Motor neuron (in vitro differentiated cells): ENCODE measurements around the gene SEMA6A. TPM values are rescaled to one million over a fixed set of nuclear protein-coding genes. Genes with fewer than 3 reads are reported as not detected.

Source experiments
- ATAC-seq, 8 experiments: fragments of 200-7000 bp; cut with Tn5 transposase; replicated peaks in 6 of 8; 2 replicates each; pipeline ENCODE4 v1.8.0; 2021; ENCODE audit warnings: mild to moderate bottlenecking in 8 of 8, moderate library complexity in 8 of 8
- H3K27ac ChIP-seq, 2 donors: fragments of 250-450 bp; sonication (Bioruptor Pico); 2 replicates each; pipeline ENCODE4 v1.9.0; 2021; ENCODE audit warnings: antibody characterized with exemption in 2 of 2, mild to moderate bottlenecking in 2 of 2, moderate library complexity in 1 of 2
- H3K4me1 ChIP-seq, 2 donors: fragments of 250-450 bp; sonication (Bioruptor Pico); replicated peaks in 1 of 2; 2 replicates each; pipeline ENCODE4 v1.6.1; 2021; ENCODE audit warnings: antibody characterized with exemption in 2 of 2, mild to moderate bottlenecking in 2 of 2, moderate library complexity in 1 of 2
- H3K4me3 ChIP-seq, 5 donors: fragments of 250-450 bp; sonication (Bioruptor Pico); 2 replicates each; pipeline ENCODE4 v1.9.0; 2021; ENCODE audit warnings: antibody characterized with exemption in 5 of 5, mild to moderate bottlenecking in 5 of 5, moderate library complexity in 4 of 5
- WGBS, 10 experiments: fragments of 450-650 bp; shearing (Covaris generic); methylation state at CpG; one replicate each; pipeline ENCODE4 v1.0.0; 2022; 5-methylcytosine and 5-hydroxymethylcytosine counted together
- in situ Hi-C, 9 experiments: fragments of 400-800 bp; cut with MboI; loops; one replicate each; pipeline ENCODE4 v1.15.0; 2021; ENCODE audit warnings: low sequenced_read_pairs in 9 of 9, low pct_unique_long_range_greater_than_20kb in 2 of 9; ENCODE audit not compliant: unreplicated experiment in 9 of 9
- total RNA-seq, 8 experiments: library from RNA; unstranded; fragments of 300-600 nt; gene quantifications; 2 replicates each; pipeline versions ENCODE4 v1.2.3 to v1.2.4, GENCODE V29; 2022

SEMA6A gene
- total RNA-seq, 8 experiments from 2014 or later, result 2.6 to 35.9 (median 20.0) TPM

DNA sequence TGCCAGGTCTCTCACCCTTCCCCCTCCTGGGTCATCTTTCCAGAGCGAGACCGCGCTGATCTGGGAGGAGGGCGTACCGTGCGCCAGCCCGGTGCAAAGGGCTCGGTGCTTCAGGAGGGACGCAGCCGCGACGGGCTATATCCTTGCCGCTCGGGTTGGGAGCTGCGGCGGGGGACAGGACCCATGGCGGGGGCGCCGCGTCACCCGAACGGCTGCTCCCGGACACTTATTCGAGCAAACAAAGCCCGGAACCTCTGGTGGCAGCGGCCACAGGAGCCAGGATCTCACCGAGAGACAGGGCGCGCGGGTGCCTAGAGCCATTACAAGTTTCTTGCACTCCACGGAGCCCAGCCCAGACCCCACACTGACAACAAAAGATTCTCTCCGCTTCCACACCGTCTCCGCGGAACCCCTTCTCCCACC lies 1.3 kb downstream of the SEMA6A start:
- 0 to 5% (median 0%) methylated on average over 1 to 7 of the region's 35 CpGs; no CpG with 5 or more reads in 4 of the 10 experiments for WGBS, 10 experiments
- peak overlapping the region; percentile 60 to 80 (median 71) for H3K4me3 ChIP-seq
- in situ Hi-C loops, result loop anchor here in 2 of 9 experiments (25.0 kb wide), 1 partner anchor 436 kb away; no protein-coding TSS in a partner anchor
- peaks cover 9 to 13% of the 10 kb centered on the region in 2 donors for H3K4me1 ChIP-seq
- peak overlapping the region; percentile 8 to 64 for H3K27ac ChIP-seq
- ATAC-seq, result peak in 6 of 8 experiments; percentile 4 to 20 (median 9)

DNA sequence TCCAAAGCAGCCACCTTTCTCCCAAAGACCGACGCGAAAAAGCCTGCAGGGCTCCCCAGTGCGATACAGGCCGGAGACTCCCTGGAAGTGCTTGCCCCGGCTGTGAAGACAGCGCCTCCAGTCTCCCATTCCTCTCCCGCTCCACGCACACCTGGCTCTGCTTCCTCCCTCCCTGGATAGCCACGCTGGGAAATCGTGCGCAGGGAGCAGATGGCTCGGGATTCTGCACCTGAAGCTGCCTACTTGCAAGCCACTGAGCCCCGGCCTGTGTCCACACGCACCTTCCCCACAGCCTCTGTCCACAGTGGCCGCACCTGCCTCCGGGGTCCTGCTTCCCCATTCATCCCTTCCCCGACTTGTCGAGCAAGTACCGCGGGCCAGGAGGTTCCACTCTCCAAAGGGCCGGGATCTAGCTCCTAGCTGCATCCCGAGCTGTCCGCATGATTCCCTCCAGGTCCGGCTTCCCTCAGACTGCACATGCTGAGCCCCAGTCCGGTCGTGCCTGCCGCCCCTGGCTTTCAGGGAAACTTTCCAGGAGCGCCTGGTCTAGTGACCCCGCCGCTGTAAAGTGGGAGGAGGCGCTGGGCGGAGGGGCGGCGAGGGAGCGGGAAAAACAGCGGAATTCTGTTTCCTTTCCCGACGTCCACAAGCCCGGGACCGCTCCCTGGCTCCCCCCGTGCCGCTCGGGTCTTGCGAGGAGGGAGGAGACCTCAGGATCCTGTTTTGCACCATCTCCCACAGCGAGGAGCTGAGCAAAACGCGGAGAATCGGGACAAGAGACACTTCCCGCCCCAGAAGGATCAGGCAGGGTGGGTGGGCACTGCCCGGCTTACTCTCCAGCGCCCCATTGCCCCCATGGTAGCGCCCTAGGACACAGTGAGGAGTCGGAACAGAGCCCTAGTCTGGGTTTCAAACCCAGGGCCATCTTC lies 2.0 kb downstream of the SEMA6A start:
- peaks cover 9 to 13% of the 10 kb centered on the region in 2 donors for H3K4me1 ChIP-seq
- 0 to 50% (median 3%) methylated on average over 1 to 22 of the region's 54 CpGs; no CpG with 5 or more reads in 3 of the 10 experiments for WGBS, 10 experiments
- peak overlapping the region; percentile 8 to 64 for H3K27ac ChIP-seq
- in situ Hi-C loops, result loop anchor here in 2 of 9 experiments (25.0 kb wide), 1 partner anchor 435 kb away; no protein-coding TSS in a partner anchor
- peak in 6 of 8 experiments; percentile 8 to 22 (median 16) for ATAC-seq
- H3K4me3 ChIP-seq, result peak overlapping the region; percentile 60 to 80 (median 71)

DNA sequence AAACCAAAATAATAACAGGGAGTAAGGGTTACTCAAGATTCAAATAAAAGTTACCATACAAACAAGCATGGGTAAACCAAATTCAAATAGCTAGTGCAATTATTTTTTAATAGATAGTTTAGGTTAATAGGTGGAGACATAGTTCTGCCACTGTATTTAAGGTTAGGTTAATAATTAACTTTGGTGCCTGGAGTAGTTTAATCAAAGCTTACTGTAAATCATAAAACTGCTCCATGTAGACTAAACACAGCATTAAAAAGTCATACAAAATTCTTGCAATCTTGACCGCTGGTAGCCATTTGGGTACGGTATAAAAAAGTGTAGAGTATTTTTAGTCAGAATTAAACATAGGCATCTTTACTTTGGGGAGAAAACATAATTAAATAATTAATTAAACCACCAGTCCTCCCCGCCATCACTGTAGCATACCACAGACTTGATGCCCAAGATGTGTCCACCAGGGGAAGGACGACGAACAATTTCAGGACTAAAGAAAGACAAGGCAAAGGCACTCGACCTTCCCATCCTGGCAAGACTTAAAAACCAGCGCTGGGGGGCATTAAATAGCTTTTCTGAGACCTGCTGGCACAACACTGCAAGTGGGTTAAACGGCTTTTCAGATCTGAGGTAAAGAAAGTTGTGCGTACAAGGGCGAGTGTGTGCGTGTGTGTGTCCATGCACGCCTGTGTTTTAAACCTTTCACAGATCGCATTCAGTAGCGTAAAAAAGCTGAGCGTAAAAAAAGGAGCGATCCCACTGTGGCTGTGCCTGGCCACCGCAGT lies 2.9 kb downstream of the SEMA6A start:
- 0 to 75% (median 28%) methylated on average over 2 to 17 of the region's 17 CpGs; no CpG with 5 or more reads in 2 of the 10 experiments for WGBS, 10 experiments
- peaks cover 9 to 13% of the 10 kb centered on the region in 2 donors for H3K4me1 ChIP-seq

DNA sequence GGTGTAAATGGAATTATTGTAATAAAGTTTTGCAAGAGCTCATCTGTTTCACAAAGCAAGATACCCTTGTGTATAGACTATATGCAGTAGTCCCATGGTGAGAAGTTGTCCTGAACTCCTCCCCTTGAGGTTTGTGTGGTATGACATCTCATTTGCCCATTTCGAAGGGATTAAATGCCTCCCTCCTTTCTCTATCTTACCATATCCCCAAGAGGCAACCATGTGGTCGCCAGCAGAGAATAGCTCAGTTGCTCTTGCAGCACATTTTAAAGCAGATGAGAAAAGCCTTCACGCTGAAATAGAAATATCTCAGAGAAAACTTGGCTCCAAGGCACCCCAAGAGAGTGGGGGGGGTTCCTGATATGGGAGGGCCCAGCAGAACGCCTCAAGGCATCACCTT lies 4.6 kb downstream of the SEMA6A start:
- Histone ChIP-seq H3K4me3 (no peak overlapping the region), H3K27ac (no peak overlapping the region), H3K4me1 (peaks cover 23 to 30% of the 10 kb centered on the region in 2 donors)
- 20 to 100% (median 75%) methylated on average over 1 to 4 of the region's 4 CpGs; no CpG with 5 or more reads in 3 of the 10 experiments for WGBS, 10 experiments
- no peak for ATAC-seq
- in situ Hi-C loops, result loop anchor here in 2 of 9 experiments (25.0 kb wide), 1 partner anchor 433 kb away; no protein-coding TSS in a partner anchor

More for the DNA sequence above, 2.9 kb downstream of the SEMA6A start:
- peak overlapping the region in 1 of 2 donors; percentile 64 for H3K27ac ChIP-seq
- in situ Hi-C loops, result loop anchor here in 2 of 9 experiments (25.0 kb wide), 1 partner anchor 434 kb away; no protein-coding TSS in a partner anchor
- H3K4me3 ChIP-seq, result peak overlapping the region; percentile 60 to 80 (median 71)
- ATAC-seq, result no peak

- in situ Hi-C loops, result loop anchor here in 2 of 9 experiments (25.0 kb wide), 1 partner anchor 430 kb away; no protein-coding TSS in a partner anchor
- ATAC-seq, result no peak
- peaks cover 45 to 55% of the 10 kb centered on the region in 2 donors for H3K4me1 ChIP-seq
- 36 to 100% (median 88%) methylated on average over 2 of the region's 2 CpGs for WGBS, 10 experiments
- H3K4me3 ChIP-seq, result no peak overlapping the region
- no peak overlapping the region for H3K27ac ChIP-seq
These were observed 7.5 kb downstream of the SEMA6A start for GRCh38 chr5:116567106-116567505.

- in situ Hi-C loops, result loop anchor here in 2 of 9 experiments (25.0 kb wide), 1 partner anchor 429 kb away; no protein-coding TSS in a partner anchor
These were observed 8.4 kb downstream of the SEMA6A start for GRCh38 chr5:116566251-116566650.

DNA sequence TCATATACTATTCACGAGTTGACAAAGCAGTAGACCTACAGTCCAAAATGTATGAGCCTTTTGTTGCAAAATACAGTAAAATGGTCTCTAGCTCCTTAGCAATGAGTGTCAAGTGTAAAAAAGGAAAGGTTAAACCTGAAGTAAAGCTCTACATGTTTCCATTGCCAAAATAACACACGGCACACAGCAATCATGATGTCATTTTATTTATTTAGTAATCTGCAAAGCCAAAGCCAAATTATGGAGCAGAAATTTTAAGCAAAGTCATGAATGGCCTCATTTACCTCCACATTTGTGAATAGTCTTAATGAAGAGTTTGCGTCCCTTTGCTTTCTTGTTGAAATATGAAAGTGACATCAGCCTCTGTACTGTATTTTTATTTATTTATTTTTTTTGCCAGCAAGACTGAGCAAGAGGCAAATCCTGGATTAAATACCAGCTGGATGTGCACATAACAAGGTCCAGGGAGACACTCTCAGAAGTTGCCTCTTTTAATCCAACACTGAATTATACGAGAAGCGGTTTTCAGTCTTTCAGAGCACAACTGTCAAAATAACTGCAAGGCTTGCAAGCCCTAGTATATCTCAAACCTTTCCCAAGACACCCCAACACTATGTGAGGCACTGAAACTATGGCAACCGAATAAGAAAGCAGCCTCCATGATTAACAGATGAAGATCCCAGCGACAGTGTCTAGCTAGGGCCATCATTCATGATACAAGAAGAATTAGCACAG lies 9.7 kb downstream of the SEMA6A start:
- Histone ChIP-seq H3K27ac (no peak overlapping the region), H3K4me1 (peaks cover 38 to 50% of the 10 kb centered on the region in 2 donors), H3K4me3 (peak overlapping the region in 3 of 5 donors; percentile 2 to 19 (median 14))
- peak in 5 of 8 experiments; percentile 85 to 92 (median 89) for ATAC-seq
- WGBS, 10 experiments, result 32 to 94% (median 49%) methylated on average over 2 to 7 of the region's 7 CpGs
- in situ Hi-C loops, result loop anchor here in 2 of 9 experiments (25.0 kb wide), 1 partner anchor 428 kb away; no protein-coding TSS in a partner anchor

More at GRCh38 chr5:116566251-116566650, 8.4 kb downstream of the SEMA6A start:
- no peak for ATAC-seq
- Histone ChIP-seq H3K4me3 (no peak overlapping the region), H3K27ac (no peak overlapping the region), H3K4me1 (peaks cover 42 to 55% of the 10 kb centered on the region in 2 donors)
- 40 to 75% (median 46%) methylated on average over 1 of the region's 1 CpG; no CpG with 5 or more reads in 6 of the 10 experiments for WGBS, 10 experiments

GRCh38 chr5:116564312-116564711 lies 10.3 kb downstream of the SEMA6A start:
- ATAC-seq, result no peak
- Histone ChIP-seq H3K4me3 (peak overlapping the region in 1 of 5 donors; percentile 14), H3K4me1 (peaks cover 36 to 47% of the 10 kb centered on the region in 2 donors), H3K27ac (no peak overlapping the region)
- in situ Hi-C loops, result loop anchor here in 2 of 9 experiments (25.0 kb wide), 1 partner anchor 427 kb away; no protein-coding TSS in a partner anchor
- WGBS, 10 experiments, result 32 to 100% (median 72%) methylated on average over 1 to 3 of the region's 3 CpGs; no CpG with 5 or more reads in 1 of the 10 experiments

DNA sequence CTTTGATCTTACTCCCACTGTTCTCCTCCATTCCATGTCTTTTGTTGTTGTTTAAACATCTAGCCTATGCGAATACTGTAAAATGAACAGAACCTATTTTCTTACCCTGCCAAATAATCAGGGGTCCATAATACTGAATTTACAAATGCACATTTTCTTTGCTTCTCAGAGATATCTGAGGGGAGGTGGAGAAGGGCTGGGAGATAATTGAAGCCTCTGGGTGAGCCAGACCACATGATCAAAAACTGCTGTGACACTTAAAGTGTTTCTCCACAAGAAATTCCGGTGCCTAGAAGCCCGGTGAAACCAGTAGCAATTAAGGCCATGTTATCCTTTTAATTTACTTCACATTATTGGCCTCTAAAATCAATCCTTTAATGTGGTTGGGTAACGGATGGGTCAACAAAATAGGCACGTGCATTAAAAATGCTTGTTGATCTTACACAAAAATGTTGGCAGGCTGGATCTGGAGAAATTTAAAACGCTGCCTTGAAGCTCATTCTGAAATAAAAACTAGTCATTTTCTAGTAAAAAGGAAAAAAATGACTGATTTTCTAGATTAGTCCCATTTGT lies 10.8 kb downstream of the SEMA6A start:
- in situ Hi-C loops, result loop anchor here in 2 of 9 experiments (25.0 kb wide), 1 partner anchor 427 kb away; no protein-coding TSS in a partner anchor
- Histone ChIP-seq H3K4me1 (peaks cover 36 to 43% of the 10 kb centered on the region in 2 donors), H3K4me3 (no peak overlapping the region), H3K27ac (no peak overlapping the region)
- ATAC-seq, result peak in 5 of 8 experiments; percentile 28 to 41 (median 30)
- WGBS, 10 experiments, result 21 to 88% (median 51%) methylated on average over 3 to 6 of the region's 6 CpGs

- no peak overlapping the region for H3K4me3 ChIP-seq
- H3K4me1 ChIP-seq, result peaks cover 36 to 43% of the 10 kb centered on the region in 2 donors
- no peak for ATAC-seq
- WGBS, 10 experiments, result 75 to 86% methylated on average over 4 to 8 of the region's 11 CpGs; no CpG with 5 or more reads in 8 of the 10 experiments
- H3K27ac ChIP-seq, result no peak overlapping the region
- in situ Hi-C loops, result loop anchor here in 2 of 9 experiments (25.0 kb wide), 1 partner anchor 425 kb away; no protein-coding TSS in a partner anchor
These were observed 12.0 kb downstream of the SEMA6A start for GRCh38 chr5:116562669-116563068.

GRCh38 chr5:116561658-116562057 lies 13.0 kb downstream of the SEMA6A start:
- WGBS, 10 experiments, result 13 to 100% (median 77%) methylated on average over 1 to 3 of the region's 3 CpGs
- ATAC-seq, result no peak
- in situ Hi-C loops, result loop anchor here in 2 of 9 experiments (25.0 kb wide), 1 partner anchor 424 kb away; no protein-coding TSS in a partner anchor
- Histone ChIP-seq H3K4me3 (no peak overlapping the region), H3K4me1 (peaks cover 36 to 41% of the 10 kb centered on the region in 2 donors), H3K27ac (no peak overlapping the region)
